SKM-1 (cell line): Measurements from ENCODE around the gene ACOT7.
"Not testable (repeated sequence)": the region's sequence is repeated elsewhere in the genome, so short reads cannot be mapped to it uniquely, and the experiment has no call there.

Source experiments
- DNase-seq: peaks from one replicate; lab custom pipeline; 2025; ENCODE audit not compliant: unreplicated experiment; lab: John Stamatoyannopoulos, UW

The ACOT7 gene

GRCh38 chr1:6317098-6317760 lies 76.3 kb downstream of the ACOT7 start:
- no peak for DNase-seq

GRCh38 chr1:6316240-6317097 lies 77.1 kb downstream of the ACOT7 start:
- no peak for DNase-seq

- no peak for DNase-seq
Measured at GRCh38 chr1:6314503-6314902, 79.1 kb downstream of the ACOT7 start.

GRCh38 chr1:6313393-6314200 lies 80.0 kb downstream of the ACOT7 start:
- no peak for DNase-seq

GRCh38 chr1:6310116-6310848 lies 83.3 kb downstream of the ACOT7 start:
- no peak for DNase-seq

GRCh38 chr1:6309564-6309963 lies 84.0 kb downstream of the ACOT7 start:
- no peak for DNase-seq

- DNase-seq = no peak
Measured at GRCh38 chr1:6308449-6308848, 85.1 kb downstream of the ACOT7 start.

- DNase-seq = not testable (repeated sequence)
Measured at GRCh38 chr1:6307682-6308081, 85.9 kb downstream of the ACOT7 start.

- no peak for DNase-seq
Measured at GRCh38 chr1:6307099-6307498, 86.5 kb downstream of the ACOT7 start.

GRCh38 chr1:6303397-6304012 lies 90.1 kb downstream of the ACOT7 start:
- no peak for DNase-seq

GRCh38 chr1:6302568-6302967 lies 91.0 kb downstream of the ACOT7 start:
- no peak for DNase-seq

GRCh38 chr1:6301526-6301925 lies 92.0 kb downstream of the ACOT7 start:
- DNase-seq = no peak

- no peak for DNase-seq
Measured at GRCh38 chr1:6300342-6301048, 93.1 kb downstream of the ACOT7 start.

- no peak for DNase-seq
Measured at GRCh38 chr1:6299557-6300165, 93.9 kb downstream of the ACOT7 start.

GRCh38 chr1:6298940-6299465 lies 94.6 kb downstream of the ACOT7 start:
- DNase-seq = no peak

GRCh38 chr1:6298530-6298929 lies 95.0 kb downstream of the ACOT7 start:
- DNase-seq = no peak

GRCh38 chr1:6295910-6296309 lies 97.7 kb downstream of the ACOT7 start:
- DNase-seq = no peak

- no peak for DNase-seq
Measured at GRCh38 chr1:6294890-6295556, 98.5 kb downstream of the ACOT7 start.
